SIG-M5 treated with dmso at 0.1 percent for 504 hours (cell line): ENCODE measurements around the gene TECPR2.
A peak's percentile ranks its signal among the peaks of the same experiment; 100 is the strongest.

Source experiments
- DNase-seq: peaks from one replicate; lab custom pipeline; 2025; ENCODE audit not compliant: unreplicated experiment; lab: John Stamatoyannopoulos, UW

Gene TECPR2

GRCh38 chr14:102464846-102465341 lies 102.2 kb downstream of the TECPR2 start:
- DNase-seq, result no peak

GRCh38 chr14:102469261-102469660 lies 106.5 kb downstream of the TECPR2 start:
- DNase-seq, result no peak

- no peak for DNase-seq
These were observed 109.4 kb downstream of the TECPR2 start for GRCh38 chr14:102471921-102472790.

- no peak for DNase-seq
These were observed 110.0 kb downstream of the TECPR2 start for GRCh38 chr14:102472791-102473150.

GRCh38 chr14:102473559-102473958 lies 110.8 kb downstream of the TECPR2 start:
- no peak for DNase-seq

GRCh38 chr14:102474934-102475333 lies 112.2 kb downstream of the TECPR2 start:
- no peak for DNase-seq

GRCh38 chr14:102479107-102479506 lies 116.4 kb downstream of the TECPR2 start:
- DNase-seq, result no peak

GRCh38 chr14:102479777-102480176 lies 117.0 kb downstream of the TECPR2 start:
- no peak for DNase-seq

- no peak for DNase-seq
These were observed 118.6 kb downstream of the TECPR2 start for GRCh38 chr14:102481371-102481770.

GRCh38 chr14:102481791-102482238 lies 119.1 kb downstream of the TECPR2 start:
- DNase-seq, result peak; percentile 63

- DNase-seq, result no peak
These were observed 121.6 kb downstream of the TECPR2 start for GRCh38 chr14:102484316-102484715.

- no peak for DNase-seq
These were observed 123.2 kb downstream of the TECPR2 start for GRCh38 chr14:102485693-102486512.

GRCh38 chr14:102486513-102487203 lies 123.9 kb downstream of the TECPR2 start:
- no peak for DNase-seq

- DNase-seq, result no peak
These were observed 124.5 kb downstream of the TECPR2 start for GRCh38 chr14:102487204-102487577.

GRCh38 chr14:102490456-102490855 lies 127.7 kb downstream of the TECPR2 start:
- DNase-seq, result no peak

GRCh38 chr14:102491366-102491765 lies 128.6 kb downstream of the TECPR2 start:
- no peak for DNase-seq

- no peak for DNase-seq
These were observed 129.2 kb downstream of the TECPR2 start for GRCh38 chr14:102491786-102492530.

- DNase-seq, result no peak
These were observed 129.8 kb downstream of the TECPR2 start for GRCh38 chr14:102492531-102492910.

- DNase-seq, result no peak
These were observed 130.4 kb downstream of the TECPR2 start for GRCh38 chr14:102493096-102493495.

GRCh38 chr14:102493585-102493984 lies 130.8 kb downstream of the TECPR2 start:
- DNase-seq, result no peak
